K562 (cell line): ENCODE data around the gene DAPK3. TPM values are rescaled to one million over a fixed set of nuclear protein-coding genes. Genes with fewer than 3 reads are reported as not detected.

ENCODE experiments used
- ATAC-seq: fragments of 200-7000 bp; cut with Tn5 transposase; 3 replicates; pipeline ENCODE4 v1.9.1; 2020; ENCODE audit warnings: moderate library complexity
- BruUV-seq: library from RNA; stranded (reverse); fragments of 400-500 nt; replicated peaks from 2 replicates; lab custom pipeline; 2021; lab: Mats Ljungman, UMichigan
- CTCF ChIA-PET: fragments of 300-600 bp; formaldehyde crosslinking; extraction: SDS; loops from one replicate; lab custom pipeline; 2021; ENCODE audit warnings: low intra/inter-chr PET ratio; lab: Yijun Ruan, JAX
- POLR2A ChIA-PET: fragments of 300-600, 350-650 bp; sonication (Branson Sonifier 250); formaldehyde crosslinking; extraction: SDS; loops from one replicate; lab custom pipeline; 2021; ENCODE audit warnings: antibody characterized with exemption, inconsistent platforms; lab: Yijun Ruan, JAX
- DNase-seq, 4 experiments: peaks; one replicate each; pipeline versions ENCODE4 v3.0.0 to v3.0.0-alpha.2; 2011 to 2018; ENCODE audit warnings: low spot score in 3 of 4, mixed read lengths in 3 of 4; ENCODE audit errors: extremely low read depth in 1 of 4
- FAIRE-seq: peaks from 2 replicates; lab custom pipeline; 2011; peaks lifted over from hg19 to GRCh38; lab: Jason Lieb, UNC
- H2AFZ ChIP-seq: 2 replicates; pipeline ENCODE4 v1.6.0; 2011; ENCODE audit warnings: low read depth, low read length, control low read depth, inconsistent platforms
- H3K27ac ChIP-seq: fragments of 200-600 bp; 3 replicates; pipeline ENCODE4 v1.8.0; 2011; ENCODE audit warnings: low read depth, mild to moderate bottlenecking, control low read depth, inconsistent platforms, low read length, moderate library complexity, mixed read lengths; ENCODE audit errors: extremely low read depth
- H3K27me3 ChIP-seq, 2 experiments: fragments of 300-600 bp in 1 of 2; 2 replicates in 1 of 2; 3 replicates in 1 of 2; pipeline versions ENCODE4 v1.6.0 to v1.8.0; 2011; ENCODE audit warnings: inconsistent platforms in 2 of 2, low read length in 2 of 2, mild to moderate bottlenecking in 1 of 2, mixed read lengths in 1 of 2, moderate library complexity in 1 of 2; ENCODE audit not compliant: control insufficient read depth in 2 of 2, insufficient read depth in 2 of 2
- H3K36me3 ChIP-seq: fragments of 300-600 bp; 3 replicates; pipeline ENCODE4 v1.8.0; 2011; ENCODE audit warnings: mild to moderate bottlenecking, low read length, inconsistent platforms; ENCODE audit not compliant: control insufficient read depth, insufficient read depth
- H3K4me1 ChIP-seq, 2 experiments: fragments of 200-600 bp in 1 of 2; replicated peaks in 1 of 2; 2 replicates in 1 of 2; 3 replicates in 1 of 2; pipeline versions ENCODE4 v1.5.1 to v1.8.0; 2011; ENCODE audit warnings: inconsistent platforms in 2 of 2, low read length in 2 of 2, mild to moderate bottlenecking in 1 of 2, mixed read lengths in 1 of 2, moderate library complexity in 1 of 2; ENCODE audit not compliant: control insufficient read depth in 2 of 2, insufficient read depth in 2 of 2
- H3K4me2 ChIP-seq: 2 replicates; pipeline ENCODE4 v1.6.1; 2011; ENCODE audit warnings: low read length, control low read depth, inconsistent platforms, mixed read lengths; ENCODE audit not compliant: insufficient read depth
- H3K4me3 ChIP-seq: fragments of 200-600 bp; sonication (generic), shearing (Covaris generic); 2 replicates; pipeline ENCODE4 v1.5.1; 2016; ENCODE audit warnings: control low read depth, inconsistent platforms
- H3K79me2 ChIP-seq: fragments of 200-600 bp; 3 replicates; pipeline ENCODE4 v1.8.0; 2011; ENCODE audit warnings: low read length, inconsistent platforms; ENCODE audit not compliant: control insufficient read depth, insufficient read depth
- H3K9ac ChIP-seq, 2 experiments: 2 replicates each; pipeline versions ENCODE4 v1.6.0 to v1.6.1; 2011; ENCODE audit warnings: low read depth in 2 of 2, low read length in 2 of 2, control low read depth in 1 of 2, inconsistent platforms in 1 of 2, mild to moderate bottlenecking in 1 of 2, mixed read lengths in 1 of 2; ENCODE audit not compliant: insufficient read depth in 1 of 2
- H3K9me1 ChIP-seq: one replicate; pipeline ENCODE4 v1.6.0; 2011; ENCODE audit warnings: inconsistent platforms, mild to moderate bottlenecking, low read length, moderate library complexity; ENCODE audit not compliant: control insufficient read depth, insufficient read depth
- H3K9me3 ChIP-seq: replicated peaks from 2 replicates; pipeline ENCODE4 v1.5.1; 2011; ENCODE audit warnings: low read depth, low read length, inconsistent platforms; ENCODE audit not compliant: control insufficient read depth, insufficient read depth
- H4K20me1 ChIP-seq: replicated peaks from 2 replicates; pipeline ENCODE4 v1.6.1; 2011; ENCODE audit warnings: low read length, inconsistent platforms, mixed read lengths; ENCODE audit not compliant: control insufficient read depth, insufficient read depth
- ATF3 ChIP-seq, 2 experiments: fragments of 450-650 bp in 1 of 2; sonication (generic) in 1 of 2; formaldehyde crosslinking in 1 of 2; IDR thresholded peaks in 1 of 2; conservative IDR thresholded peaks in 1 of 2; 2 replicates each; pipeline versions ENCODE4 v1.6.1 to v1.8.1; 2016 to 2023; ENCODE audit warnings: mild to moderate bottlenecking in 2 of 2, moderate library complexity in 2 of 2, inconsistent platforms in 1 of 2, missing genetic modification reagents in 1 of 2
- HMBOX1 ChIP-seq: sonication (generic); IDR thresholded peaks from 2 replicates; pipeline ENCODE4 v1.6.1; 2016
- NCOR1 ChIP-seq: fragments of 450-650 bp; IDR thresholded peaks from 2 replicates; pipeline ENCODE4 v1.6.1; 2016; ENCODE audit warnings: mild to moderate bottlenecking, moderate library complexity
- ZNF609 ChIP-seq: sonication (generic); formaldehyde crosslinking; IDR thresholded peaks from 2 replicates; pipeline ENCODE4 v1.8.1; 2023; ENCODE audit warnings: missing genetic modification reagents, mild to moderate bottlenecking, borderline replicate concordance
- WGBS: fragments of 100-300 bp; shearing (Covaris generic); methylation state at CpG from one replicate; pipeline ENCODE4 v1.1.6; 2016; ENCODE audit warnings: low coverage, mixed read lengths; ENCODE audit not compliant: insufficient coverage; ENCODE audit errors: missing lambda C conversion rate; 5-methylcytosine and 5-hydroxymethylcytosine counted together
- in situ Hi-C: fragments of 300-500 bp; cut with MboI; formaldehyde crosslinking; loops from 4 replicates; pipeline ENCODE4 v1.15.0; 2018; ENCODE audit warnings: inconsistent platforms, mixed read lengths
- intact Hi-C: fragments of 100-400 bp; cut with micrococcal nuclease; formaldehyde crosslinking; loops from 2 replicates; pipeline ENCODE4 v1.14.2; 2022
- polyA plus RNA-seq, 8 experiments: library from polyadenylated mRNA; depleted of rRNA in 4 of 8; stranded (reverse) in 5 of 8; unstranded in 3 of 8; fragments of >200 nt; fragmentation: Nextera tagmentation in 2 of 8; fragmentation: Illumina TruSeq in 1 of 8; extraction: Ambion mirVana in 2 of 8; extraction: Trizol in 1 of 8; gene quantifications; 2 replicates each; pipeline versions ENCODE4 v1.2.1 to v1.2.3, GENCODE V29; 2011 to 2014; ENCODE audit warnings: inconsistent platforms in 1 of 8, missing spikeins in 1 of 8
- total RNA-seq, 7 experiments: library from RNA; depleted of rRNA in 6 of 7; stranded (reverse); fragments of >200 nt in 6 of 7; fragmentation: Illumina TruSeq in 2 of 7; extraction: Trizol in 2 of 7; gene quantifications; 2 replicates each; pipeline versions ENCODE4 v1.2.1 to v1.2.3, GENCODE V29; 2011 to 2021; ENCODE audit warnings: low replicate concordance in 1 of 7
- TF ChIP-seq, protein P1 (sequence below): sonication (generic); formaldehyde crosslinking; IDR thresholded peaks from 2 replicates; pipeline ENCODE4 v1.8.0; 2022; ENCODE audit warnings: missing genetic modification reagents, mild to moderate bottlenecking, borderline replicate concordance
- TF ChIP-seq, protein P2 (sequence below): sonication (generic); formaldehyde crosslinking; IDR thresholded peaks from 2 replicates; pipeline ENCODE4 v1.8.1; 2022; ENCODE audit warnings: missing genetic modification reagents

Gene DAPK3
- total and polyA plus RNA-seq, 9 of the 15 experiments (the other 6 are each of a cell fraction or from before 2014, with no cell fraction given): 0.14 to 63.4 (median 25.0) TPM

DNA sequence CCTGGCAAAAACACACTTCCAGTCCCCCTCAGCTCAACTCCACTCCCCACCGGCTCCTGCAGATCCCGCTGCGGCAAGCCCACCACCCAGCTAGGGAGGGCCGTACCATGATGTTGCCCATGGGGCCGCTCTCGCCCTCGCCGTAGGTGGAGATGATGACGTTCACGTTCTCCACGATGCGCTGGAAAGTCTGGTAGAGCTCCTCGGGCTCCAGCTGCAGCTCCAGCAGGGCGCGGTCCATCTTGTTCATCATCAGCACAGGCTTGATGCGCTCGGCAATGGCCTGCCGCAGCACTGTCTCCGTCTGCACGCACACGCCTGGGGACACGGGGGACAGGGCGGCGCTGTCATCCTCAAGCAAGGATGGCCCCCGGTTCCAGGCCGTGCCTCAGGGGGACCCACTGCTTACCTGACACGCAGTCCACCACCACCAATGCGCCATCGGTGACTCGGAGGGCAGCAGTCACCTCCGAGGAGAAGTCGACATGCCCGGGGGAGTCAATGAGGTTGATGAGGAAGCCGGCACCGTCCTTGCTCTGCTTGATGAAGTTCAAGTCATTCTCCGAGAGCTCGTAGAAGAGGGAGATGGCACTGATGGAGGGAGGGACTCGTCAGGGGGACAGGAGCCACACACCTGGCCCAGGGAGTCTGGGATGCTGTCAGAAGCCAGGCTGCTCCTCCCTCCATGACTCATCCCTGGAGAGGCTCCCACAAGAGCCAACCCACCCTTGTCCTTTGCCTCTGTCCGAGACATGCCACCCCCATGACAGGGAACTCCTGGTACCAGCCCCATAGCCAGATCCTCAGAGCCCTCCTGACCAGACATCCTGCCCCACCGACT lies 12.0 kb upstream of the DAPK3 start:
- no peak for ATAC-seq
- Histone ChIP-seq H3K36me3 (peaks cover 72% of the 10 kb centered on the region), H3K9me3 (no peaks in the 10 kb centered on the region), H3K9me1 (peaks cover 22% of the 10 kb centered on the region), H3K27me3 (no peaks in the 10 kb centered on the region), H3K4me1 (peaks cover 25 to 68% of the 10 kb centered on the region in 2 experiments; a peak in 4 of 5 replicates), H2AFZ (no peak overlapping the region), H3K27ac (peak overlapping the region; percentile 99; the same call in 2 of the 3 replicates), H4K20me1 (peaks cover 68% of the 10 kb centered on the region), H3K79me2 (peaks cover 71% of the 10 kb centered on the region), H3K4me2 (peak overlapping the region; percentile 100), H3K4me3 (peak overlapping the region; percentile 99), H3K9ac (peak overlapping the region; percentile 97 to 100)
- ChIA-PET CTCF (no interaction called here), POLR2A (interaction anchor here (0.6 to 9.7 kb wide), 5 partner anchors 7 to 37 kb away, joined by 3 to 215 read pairs (median 5); partner anchors contain the start of gene DAPK3)
- intact Hi-C loops: no loop called here
- BruUV-seq: no TSS peak
- WGBS: 89% methylated on average over 38 of the region's 40 CpGs
- in situ Hi-C loops: loop anchor here (5.0 kb wide), 1 partner anchor 219 kb away; no protein-coding TSS in a partner anchor
- no peak for FAIRE-seq
- peak in 2 of 4 experiments; percentile 47 to 55 for DNase-seq
- TF ChIP-seq NCOR1: no peak
- TF ChIP-seq, protein P1, sequence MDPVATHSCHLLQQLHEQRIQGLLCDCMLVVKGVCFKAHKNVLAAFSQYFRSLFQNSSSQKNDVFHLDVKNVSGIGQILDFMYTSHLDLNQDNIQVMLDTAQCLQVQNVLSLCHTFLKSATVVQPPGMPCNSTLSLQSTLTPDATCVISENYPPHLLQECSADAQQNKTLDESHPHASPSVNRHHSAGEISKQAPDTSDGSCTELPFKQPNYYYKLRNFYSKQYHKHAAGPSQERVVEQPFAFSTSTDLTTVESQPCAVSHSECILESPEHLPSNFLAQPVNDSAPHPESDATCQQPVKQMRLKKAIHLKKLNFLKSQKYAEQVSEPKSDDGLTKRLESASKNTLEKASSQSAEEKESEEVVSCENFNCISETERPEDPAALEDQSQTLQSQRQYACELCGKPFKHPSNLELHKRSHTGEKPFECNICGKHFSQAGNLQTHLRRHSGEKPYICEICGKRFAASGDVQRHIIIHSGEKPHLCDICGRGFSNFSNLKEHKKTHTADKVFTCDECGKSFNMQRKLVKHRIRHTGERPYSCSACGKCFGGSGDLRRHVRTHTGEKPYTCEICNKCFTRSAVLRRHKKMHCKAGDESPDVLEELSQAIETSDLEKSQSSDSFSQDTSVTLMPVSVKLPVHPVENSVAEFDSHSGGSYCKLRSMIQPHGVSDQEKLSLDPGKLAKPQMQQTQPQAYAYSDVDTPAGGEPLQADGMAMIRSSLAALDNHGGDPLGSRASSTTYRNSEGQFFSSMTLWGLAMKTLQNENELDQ (CRISPR knock-in tag): no peak
- TF ChIP-seq ATF3 (IDR thresholded peaks at IDR 0.05): peak; percentile 15; the same call in 1 of the 2 replicates
- TF ChIP-seq ATF3 (CRISPR knock-in tag; conservative IDR thresholded peaks at IDR 0.05): no peak
- no peak for TF ChIP-seq ZNF609
- no peak for TF ChIP-seq HMBOX1
- TF ChIP-seq, protein P2, sequence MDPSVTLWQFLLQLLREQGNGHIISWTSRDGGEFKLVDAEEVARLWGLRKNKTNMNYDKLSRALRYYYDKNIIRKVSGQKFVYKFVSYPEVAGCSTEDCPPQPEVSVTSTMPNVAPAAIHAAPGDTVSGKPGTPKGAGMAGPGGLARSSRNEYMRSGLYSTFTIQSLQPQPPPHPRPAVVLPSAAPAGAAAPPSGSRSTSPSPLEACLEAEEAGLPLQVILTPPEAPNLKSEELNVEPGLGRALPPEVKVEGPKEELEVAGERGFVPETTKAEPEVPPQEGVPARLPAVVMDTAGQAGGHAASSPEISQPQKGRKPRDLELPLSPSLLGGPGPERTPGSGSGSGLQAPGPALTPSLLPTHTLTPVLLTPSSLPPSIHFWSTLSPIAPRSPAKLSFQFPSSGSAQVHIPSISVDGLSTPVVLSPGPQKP: peak; percentile 61; the same call in 1 of the 2 replicates
